HG03342 (cell line): ENCODE results near the gene PEX26.

Experiments used
- ATAC-seq: cut with Tn5 transposase; IDR thresholded peaks from one replicate; pipeline ENCODE4 v1.9.1; 2021; ENCODE audit warnings: mild to moderate bottlenecking, moderate library complexity; ENCODE audit not compliant: unreplicated experiment

PEX26 gene

DNA sequence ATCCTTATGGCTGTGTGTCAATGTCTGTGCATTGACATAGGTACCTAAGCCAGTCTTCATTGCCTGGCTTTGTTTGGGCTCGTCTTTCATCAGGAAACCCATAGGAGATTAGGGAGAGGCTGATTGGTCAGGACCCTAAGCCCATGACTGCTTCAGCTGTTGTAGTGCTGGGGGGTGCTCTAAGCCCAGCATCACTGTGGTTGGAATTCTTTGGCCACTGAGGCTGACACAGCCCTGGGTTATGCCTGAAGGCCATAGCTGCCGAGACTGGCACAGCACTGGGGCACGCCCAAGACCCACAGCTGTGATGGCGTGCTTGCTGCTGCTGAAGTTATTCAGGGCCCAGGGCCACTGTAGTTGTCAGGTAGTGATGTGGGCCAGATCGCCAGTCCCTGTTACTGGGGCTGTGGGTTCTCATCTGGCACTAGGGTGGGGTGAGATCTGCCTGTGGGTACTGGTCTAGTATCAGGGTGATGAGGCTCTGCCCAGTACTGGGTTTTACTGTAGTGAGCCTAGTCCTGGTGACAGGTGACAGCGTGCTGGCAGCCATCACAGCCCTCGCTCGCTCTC is 77.1 kb downstream of the PEX26 start:
- no peak for ATAC-seq
